Heart right ventricle (tissue), 16 donors: ENCODE data around the gene COL5A1. TPM values are rescaled to one million over a fixed set of nuclear protein-coding genes. Genes with fewer than 3 reads are reported as not detected.

ENCODE experiments used
- ATAC-seq, 8 donors: fragments of 200-7000 bp; cut with Tn5 transposase; one replicate each; pipeline ENCODE4 v1.9.1; 2020; ENCODE audit warnings: mild to moderate bottlenecking in 8 of 8, moderate library complexity in 8 of 8, moderate number of reproducible peaks in 1 of 8
- DNase-seq, 2 donors: peaks; one replicate each; pipeline ENCODE4 v3.0.0-alpha.2; 2020
- H3K27ac ChIP-seq, 10 donors: fragments of 200-600 bp; sonication (generic) in 2 of 10; one replicate each; pipeline versions ENCODE4 v1.5.0 to v1.8.0; 2020 to 2022; ENCODE audit warnings: mild to moderate bottlenecking in 3 of 10
- H3K27me3 ChIP-seq, 7 donors: fragments of 200-600 bp; one replicate each; pipeline ENCODE4 v1.8.0; 2021 to 2022; ENCODE audit warnings: mild to moderate bottlenecking in 2 of 7
- H3K36me3 ChIP-seq, 9 donors: fragments of 200-600 bp; sonication (generic) in 1 of 9; one replicate each; pipeline versions ENCODE4 v1.5.0 to v1.8.0; 2020 to 2022; ENCODE audit warnings: mild to moderate bottlenecking in 2 of 9
- H3K4me1 ChIP-seq, 9 donors: fragments of 200-600 bp; sonication (generic) in 1 of 9; one replicate each; pipeline versions ENCODE4 v1.5.0 to v1.8.0; 2020 to 2022; ENCODE audit warnings: mild to moderate bottlenecking in 4 of 9
- H3K4me3 ChIP-seq, 10 donors: fragments of 200-600 bp; sonication (generic) in 2 of 10; one replicate each; pipeline versions ENCODE4 v1.5.0 to v1.8.0; 2020 to 2022; ENCODE audit warnings: mild to moderate bottlenecking in 7 of 10, moderate library complexity in 2 of 10
- H3K9me3 ChIP-seq, 11 donors: fragments of 200-600 bp in 10 of 11; sonication (generic) in 2 of 11; one replicate each; pipeline versions ENCODE4 v1.5.0 to v1.8.0; 2013 to 2022; ENCODE audit warnings: mild to moderate bottlenecking in 2 of 11, control low read depth in 1 of 11, moderate library complexity in 1 of 11
- CTCF ChIP-seq, 9 donors: fragments of 200-600 bp; sonication (generic) in 2 of 9; IDR thresholded peaks; one replicate each; pipeline versions ENCODE4 v1.5.0 to v1.8.0; 2021 to 2022; ENCODE audit warnings: antibody characterized with exemption in 9 of 9, mild to moderate bottlenecking in 5 of 9, moderate library complexity in 1 of 9
- WGBS, 2 donors: extraction: QIAGEN DNeasy Blood & Tissue Kit; methylation state at CpG; one replicate each; pipeline ENCODE4 v1.1.7; 2013; ENCODE audit warnings: inconsistent platforms in 1 of 2; 5-methylcytosine and 5-hydroxymethylcytosine counted together
- intact Hi-C, 10 donors: fragments of 100-400 bp; cut with DNase I; formaldehyde crosslinking; loops; one replicate each; pipeline versions ENCODE4 v1.11.1 to v1.14.2; 2022
- polyA plus RNA-seq, 2 donors: library from polyadenylated mRNA; stranded (reverse); fragments of 200-250 nt; gene quantifications; one replicate each; pipeline ENCODE4 v1.2.3, GENCODE V29; 2013
- total RNA-seq, 10 donors: library from RNA; stranded (reverse); fragmentation: NEBNext Ultra II Directional in 3 of 10; extraction: Animal tissue kit (Norgen Biotek cat#: 25700) in 3 of 10; gene quantifications; one replicate each; pipeline versions ENCODE4 v1.2.1 to v1.2.4, GENCODE V29; 2021 to 2023
- donor health status: Arrhythmogenic right ventricular cardiomyopathy.
- donor health status: ischemic (EF 13 %, LVEDD 7.1; RV severe dilation, severe dysfunction).
- donor health status: healthy with polysubstance abuse.
- donor health status: DM: no; HTN: yes; CAD: no.
- donor health status: DM: no; HTN: no; CAD: no.
- donor health status: ischemic (EF 25% LVEDD 6.9; RV normal size, moderate dysfunction).
- donor health status: ischemic (EF 25% LVEDD 5.7; RV mildly dilated, moderate dysfunction).
- donor health status: healthy.
- donor health status: DM: yes; HTN: yes; CAD: no.
- donor health status: Ischemic cardiomyopathy.
- donor health status: ischemic (EF 35%, LVEDD 5.7; RV mildly dilated, moderate dysfunction).
- donor health status: nonischemic (EF 11% LVEDD 7.7; RV severe dilation, severe dysfunction).
- donor health status: DM: yes; HTN: yes; CAD: no.
- donor health status: PGD.
- donor health status: ischemic (EF 29% LVEDD 5.4; RV normal size, mild dysfunction).
- donor health status: nonischemic (EF 23%, LVEDD 6.1; RV moderate dilation, normal function).

The COL5A1 gene
- total and polyA plus RNA-seq, 12 donors, result 8.1 to 60.0 (median 13.3) TPM

DNA sequence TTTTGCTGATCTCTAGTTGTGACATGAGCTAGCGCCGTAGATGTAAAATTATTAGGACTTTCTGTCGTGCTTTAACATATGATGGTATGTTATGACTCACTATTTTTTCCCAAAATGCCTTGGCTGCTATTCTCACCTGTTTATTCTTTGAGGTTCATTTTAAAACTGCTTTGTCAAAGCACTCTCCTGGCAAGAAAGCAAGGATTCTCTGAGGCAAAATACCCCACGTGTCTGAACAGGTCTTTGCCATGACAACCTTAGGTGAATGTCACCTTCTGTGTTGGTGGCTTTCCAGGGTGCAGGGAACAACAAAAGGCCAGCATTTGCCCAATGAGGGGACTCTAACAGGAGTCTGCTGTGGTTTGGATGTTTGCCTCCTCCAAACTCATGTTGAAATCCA is 30.6 kb upstream of the COL5A1 start:
- peaks cover 0 to 17% (median 5%) of the 10 kb centered on the region in 7 donors for H3K27me3 ChIP-seq
- 89 to 91% methylated on average over 4 of the region's 4 CpGs for WGBS, 2 donors
- no peaks in the 10 kb centered on the region for H3K4me1 ChIP-seq
- no peak for ATAC-seq
- H3K9me3 ChIP-seq, result peaks cover 0 to 22% (median 5%) of the 10 kb centered on the region in 11 donors
- intact Hi-C loops, result no loop called here
- peak in 1 of 2 donors; percentile 2 for DNase-seq
- no peak overlapping the region for H3K27ac ChIP-seq
- no peak overlapping the region for H3K4me3 ChIP-seq
- TF ChIP-seq CTCF (IDR thresholded peaks at IDR 0.05), result no peak
- no peaks in the 10 kb centered on the region for H3K36me3 ChIP-seq

GRCh38 chr9:134612309-134612708 is 29.3 kb upstream of the COL5A1 start:
- 91 to 98% methylated on average over 1 of the region's 1 CpG for WGBS, 2 donors
- peaks cover 0 to 21% (median 9%) of the 10 kb centered on the region in 7 donors for H3K27me3 ChIP-seq
- no peak overlapping the region for H3K27ac ChIP-seq
- H3K9me3 ChIP-seq, result peaks cover 0 to 22% (median 5%) of the 10 kb centered on the region in 11 donors
- no peaks in the 10 kb centered on the region for H3K4me1 ChIP-seq
- no peak for DNase-seq
- TF ChIP-seq CTCF (IDR thresholded peaks at IDR 0.05), result no peak
- intact Hi-C loops, result no loop called here
- H3K36me3 ChIP-seq, result no peaks in the 10 kb centered on the region
- H3K4me3 ChIP-seq, result no peak overlapping the region
- ATAC-seq, result no peak

GRCh38 chr9:134612715-134613114 is 28.9 kb upstream of the COL5A1 start:
- no peak for DNase-seq
- no peak for ATAC-seq
- no peak for TF ChIP-seq CTCF (IDR thresholded peaks at IDR 0.05)
- Histone ChIP-seq H3K27me3 (peaks cover 0 to 21% (median 9%) of the 10 kb centered on the region in 7 donors), H3K4me3 (no peak overlapping the region), H3K4me1 (peaks cover 0 to under 1% (median 0%) of the 10 kb centered on the region in 9 donors), H3K27ac (no peak overlapping the region), H3K36me3 (no peaks in the 10 kb centered on the region), H3K9me3 (peaks cover 0 to 22% (median 5%) of the 10 kb centered on the region in 11 donors)
- WGBS, 2 donors, result 45 to 58% methylated on average over 1 of the region's 1 CpG
- intact Hi-C loops, result no loop called here

- intact Hi-C loops, result no loop called here
- ATAC-seq (no peak), DNase-seq (no peak)
- H3K27me3 ChIP-seq, result peaks cover 0 to 23% (median 9%) of the 10 kb centered on the region in 7 donors
- H3K9me3 ChIP-seq, result peaks cover 0 to 22% (median 5%) of the 10 kb centered on the region in 11 donors
- H3K36me3 ChIP-seq, result no peaks in the 10 kb centered on the region
- no peak overlapping the region for H3K27ac ChIP-seq
- no peak overlapping the region for H3K4me3 ChIP-seq
- 95 to 98% methylated on average over 3 of the region's 3 CpGs for WGBS, 2 donors
- peaks cover 0 to 10% (median 0%) of the 10 kb centered on the region in 9 donors for H3K4me1 ChIP-seq
- no peak for TF ChIP-seq CTCF (IDR thresholded peaks at IDR 0.05)
These were observed 27.3 kb upstream of the COL5A1 start for GRCh38 chr9:134614256-134614655.
